ENCODE data around the gene KITLG.
A peak's percentile ranks its signal among the peaks of the same experiment; 100 is the strongest.
"Not testable (repeated sequence)": the region's sequence is repeated elsewhere in the genome, so short reads cannot be mapped to it uniquely, and the experiment has no call there.

Gene KITLG

DNA sequence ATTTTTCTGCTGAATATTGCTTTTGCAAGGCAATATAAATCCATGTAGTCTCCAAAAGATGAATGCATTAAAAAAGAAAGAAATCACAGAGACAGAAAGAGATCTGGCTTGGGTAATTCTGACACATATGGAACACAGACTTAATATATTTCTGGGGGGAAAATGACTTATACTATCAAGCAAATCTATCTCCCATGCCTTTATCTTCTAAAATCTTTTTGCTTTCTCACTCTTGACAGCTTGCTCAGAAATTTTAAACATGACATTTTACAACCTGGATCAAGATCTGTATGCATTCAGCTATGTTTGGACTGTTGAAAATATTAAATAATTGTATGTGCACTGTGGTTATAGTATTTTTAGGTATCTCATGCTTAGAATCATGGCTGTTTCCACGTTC lies 73.0 kb downstream of the KITLG start:
- Histone ChIP-seq H3K4me3 (no peak overlapping the region), H3K27ac (no peak overlapping the region)

GRCh38 chr12:88505696-88506095 lies 74.6 kb downstream of the KITLG start:
- Histone ChIP-seq H3K4me3 (no peak overlapping the region), H3K27ac (no peak overlapping the region)

GRCh38 chr12:88503281-88503703 lies 77.0 kb downstream of the KITLG start:
- H3K27ac ChIP-seq, result peak overlapping the region in 2 of 21 experiments; percentile 23 to 35
- no peak overlapping the region for H3K4me3 ChIP-seq

DNA sequence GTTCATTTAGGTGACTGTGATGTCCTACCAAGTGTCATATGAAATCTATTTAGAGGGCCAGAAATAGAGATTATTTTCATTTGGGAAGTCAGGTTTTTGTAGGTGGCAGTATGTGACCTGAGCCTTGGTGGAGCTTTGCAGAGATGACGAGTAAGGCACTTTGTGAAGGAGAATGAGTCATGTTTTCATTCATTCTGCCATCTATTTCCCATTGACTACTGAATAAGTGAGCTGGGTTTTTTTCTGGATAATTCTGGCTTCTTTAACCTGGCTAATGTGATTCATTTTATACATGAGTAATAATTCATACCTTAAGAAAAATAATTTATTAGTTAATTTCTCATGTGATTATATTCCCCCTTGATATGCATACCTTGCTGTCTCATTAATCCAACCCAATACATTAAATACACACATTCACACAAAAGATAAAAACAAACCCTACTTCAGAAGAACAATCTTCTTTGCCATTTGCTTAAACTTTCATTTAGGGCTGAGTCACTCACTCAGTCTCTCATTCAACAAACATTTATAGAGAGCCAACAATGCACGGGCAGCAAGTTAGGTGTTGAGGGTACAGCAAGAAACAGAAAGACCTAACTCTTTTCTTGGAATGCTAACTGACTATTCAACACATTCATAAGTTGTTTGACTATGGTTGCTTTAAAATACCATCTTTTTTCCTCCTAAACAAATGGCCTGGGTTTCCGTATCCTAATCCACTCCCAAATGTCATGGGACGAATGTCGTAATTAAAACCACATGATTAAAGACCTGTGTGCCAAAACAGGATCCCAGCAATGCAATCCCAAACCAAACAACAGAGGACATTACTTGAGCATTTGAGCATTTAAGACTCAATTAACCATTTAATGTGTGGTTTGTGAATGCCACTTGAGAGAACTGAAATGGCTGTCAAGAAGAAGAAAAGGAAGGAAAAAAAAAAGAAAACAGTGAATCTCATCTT lies 78.0 kb downstream of the KITLG start:
- Histone ChIP-seq H3K4me3 (no peak overlapping the region), H3K27ac (peak overlapping the region in 3 of 21 experiments; percentile 5 to 35 (median 23))

DNA sequence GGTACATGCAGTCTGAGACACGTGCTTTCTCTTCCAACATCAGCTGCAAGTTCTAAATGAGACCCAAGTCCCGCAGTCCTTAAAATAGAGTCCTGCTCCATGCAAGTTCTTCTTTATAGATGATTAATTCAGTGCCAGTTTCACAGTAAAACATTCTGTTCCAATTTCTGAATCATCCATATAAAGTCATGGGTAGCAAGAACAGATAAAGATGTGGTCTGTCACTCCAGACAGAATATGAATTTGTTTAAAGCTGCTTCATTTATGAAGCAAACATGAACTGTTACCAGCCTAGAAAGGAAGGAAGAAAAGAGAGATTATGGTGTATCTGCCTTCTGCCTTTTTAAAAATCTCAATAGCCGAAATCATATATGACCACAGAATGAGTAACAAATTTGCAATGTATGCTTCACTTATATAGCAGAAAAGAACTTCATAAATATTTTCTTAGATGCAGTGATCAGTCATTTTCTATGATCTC lies 83.3 kb downstream of the KITLG start:
- peak overlapping the region in 1 of 21 experiments; percentile 16 for H3K27ac ChIP-seq

DNA sequence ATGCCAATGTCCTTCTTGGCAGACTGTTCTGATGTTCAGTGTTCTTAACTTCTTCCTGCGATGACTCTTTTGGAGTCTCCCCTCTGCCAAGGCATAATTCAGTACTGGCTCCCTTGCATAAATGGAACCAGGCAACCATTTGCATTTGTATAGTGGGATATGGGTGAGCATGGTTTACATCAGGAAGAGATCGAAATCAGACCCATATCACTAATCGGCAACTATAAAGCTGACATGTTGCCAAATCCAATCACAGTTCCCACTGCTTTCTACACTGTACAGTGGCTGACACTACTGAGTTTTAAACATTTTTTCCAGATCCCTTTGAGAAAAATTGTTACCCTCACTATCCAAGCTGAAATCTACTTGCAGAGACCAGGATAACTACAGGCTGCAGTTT lies 83.8 kb downstream of the KITLG start:
- Histone ChIP-seq H3K27ac (peak overlapping the region in 1 of 21 experiments; percentile 16), H3K4me3 (no peak overlapping the region)

More for the DNA sequence above, 83.3 kb downstream of the KITLG start:
- no peak overlapping the region for H3K4me3 ChIP-seq

DNA sequence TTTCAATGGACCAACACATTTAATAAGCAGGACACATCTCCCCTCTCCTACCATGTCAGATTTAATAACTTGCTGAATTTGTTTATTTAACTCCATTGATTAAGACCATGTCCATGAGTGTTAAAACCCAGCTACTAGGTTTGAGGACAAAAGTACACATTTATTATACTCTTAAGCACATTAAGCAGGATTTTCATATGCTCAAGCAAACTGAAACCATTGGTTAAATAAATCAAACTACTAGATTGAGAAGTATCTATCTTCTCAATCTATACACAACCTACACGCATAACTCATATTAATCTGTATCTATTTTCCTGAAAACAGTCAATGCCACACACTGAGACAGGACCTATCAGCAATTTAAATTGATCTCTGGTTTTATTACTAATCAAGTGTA lies 85.2 kb downstream of the KITLG start:
- no peak overlapping the region for H3K4me3 ChIP-seq
- no peak overlapping the region for H3K27ac ChIP-seq

GRCh38 chr12:88494520-88494919 lies 85.8 kb downstream of the KITLG start:
- H3K27ac ChIP-seq, result no peak overlapping the region
- no peak overlapping the region for H3K4me3 ChIP-seq

DNA sequence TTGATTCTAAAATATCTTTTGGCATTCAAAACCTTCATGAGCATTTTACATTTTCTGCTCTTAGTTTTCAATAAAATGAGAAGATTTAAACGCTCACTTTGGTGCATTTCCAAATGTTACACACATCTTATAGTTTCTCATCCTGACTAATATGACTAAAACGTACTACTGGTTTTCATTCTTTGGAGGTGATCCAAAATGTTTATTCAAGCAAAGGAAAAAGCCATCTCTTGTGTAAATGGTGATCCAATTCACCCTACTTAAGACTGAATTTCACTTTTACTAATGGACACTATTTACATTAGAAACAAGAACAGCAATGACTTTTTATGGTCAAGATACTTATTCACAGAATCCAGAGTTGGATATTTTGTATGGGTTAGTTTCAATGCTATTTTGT lies 86.6 kb downstream of the KITLG start:
- H3K4me3 ChIP-seq, result no peak overlapping the region
- no peak overlapping the region for H3K27ac ChIP-seq

DNA sequence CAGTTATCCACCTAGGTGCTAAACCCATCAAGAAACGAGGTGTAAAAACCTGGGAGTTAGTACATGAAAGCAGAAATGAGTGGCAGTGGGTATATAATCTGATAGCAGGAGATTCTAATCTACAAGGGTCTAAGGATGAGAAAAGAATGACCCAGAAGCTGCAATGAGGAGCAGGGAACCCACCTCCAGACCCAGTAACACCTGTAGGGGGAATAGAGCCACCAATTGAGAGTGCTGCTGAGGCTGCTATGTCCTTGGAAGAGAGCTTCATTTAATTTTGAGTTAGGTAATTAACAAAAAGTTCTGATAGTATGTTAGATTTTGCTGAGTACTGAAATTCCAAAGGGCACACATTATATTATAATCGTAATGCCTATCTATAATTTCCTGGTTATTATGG lies 89.8 kb downstream of the KITLG start:
- no peak overlapping the region for H3K27ac ChIP-seq
- no peak overlapping the region for H3K4me3 ChIP-seq

DNA sequence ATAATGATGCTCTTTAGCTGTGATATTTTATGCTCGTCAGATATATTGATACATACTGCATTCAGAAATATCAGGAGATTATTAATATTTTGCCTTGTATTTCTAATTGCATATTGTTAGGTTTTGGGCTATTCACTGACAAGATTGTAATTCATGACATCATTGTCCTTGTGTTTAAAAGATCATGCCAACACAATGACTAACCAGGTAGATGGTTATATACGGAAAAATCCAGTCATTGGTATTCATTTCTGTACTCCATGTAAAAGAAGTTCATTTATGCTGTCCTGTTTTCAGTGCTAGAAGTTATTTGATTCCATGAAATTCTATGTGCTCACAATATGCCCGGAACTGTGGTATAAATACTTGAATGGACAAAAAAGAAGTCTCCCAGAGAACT lies 107.5 kb downstream of the KITLG start:
- Histone ChIP-seq H3K4me3 (no peak overlapping the region), H3K27ac (no peak overlapping the region)

GRCh38 chr12:88472248-88472647 lies 108.0 kb downstream of the KITLG start:
- H3K27ac ChIP-seq, result no peak overlapping the region

GRCh38 chr12:88471331-88472045 lies 108.8 kb downstream of the KITLG start:
- H3K27ac ChIP-seq, result no peak overlapping the region
- no peak overlapping the region for H3K4me3 ChIP-seq

More at GRCh38 chr12:88472248-88472647, 108.0 kb downstream of the KITLG start:
- no peak overlapping the region for H3K4me3 ChIP-seq

DNA sequence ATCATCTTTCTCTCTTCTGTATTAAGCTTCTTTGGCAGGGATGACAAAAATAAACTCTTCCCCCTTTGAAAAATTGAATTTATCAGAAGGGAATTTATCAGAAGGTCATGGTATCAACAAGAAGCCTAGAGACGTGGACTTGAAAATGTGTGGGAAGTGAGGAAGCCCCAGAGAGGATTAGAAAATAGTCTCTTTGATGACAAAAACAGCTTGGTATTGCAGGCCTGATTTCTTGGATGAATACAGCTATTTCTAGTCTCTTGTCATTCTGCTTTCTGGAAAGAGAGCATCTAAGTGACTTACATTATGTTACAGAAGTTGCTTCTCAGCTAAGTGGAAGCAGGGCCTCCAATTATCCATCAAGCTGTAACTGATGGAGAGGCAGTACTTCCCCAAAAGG lies 111.1 kb downstream of the KITLG start:
- no peak overlapping the region for H3K4me3 ChIP-seq
- no peak overlapping the region for H3K27ac ChIP-seq

DNA sequence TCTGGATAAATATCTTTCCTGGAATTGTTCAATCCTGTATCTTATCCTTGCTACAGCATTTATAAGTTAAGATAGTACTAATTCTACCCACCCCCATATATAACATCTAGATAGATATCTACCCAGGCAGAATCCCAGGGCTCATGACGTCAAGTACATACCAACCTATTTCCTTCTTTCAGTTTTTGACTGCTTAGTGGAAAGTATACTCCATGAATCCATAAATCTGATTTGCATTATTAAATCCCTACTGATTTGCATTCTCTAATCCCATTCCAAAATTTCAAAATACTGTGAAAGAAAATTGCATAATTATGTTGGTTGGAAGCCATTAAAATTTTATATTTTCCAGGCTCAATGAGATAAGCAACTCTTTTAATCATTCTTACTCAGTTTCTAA lies 111.7 kb downstream of the KITLG start:
- H3K27ac ChIP-seq, result no peak overlapping the region
- no peak overlapping the region for H3K4me3 ChIP-seq

GRCh38 chr12:88466708-88467107 lies 113.6 kb downstream of the KITLG start:
- not testable (repeated sequence) for H3K4me3 ChIP-seq, H3K27ac ChIP-seq

- no peak overlapping the region for H3K4me3 ChIP-seq
- H3K27ac ChIP-seq, result no peak overlapping the region
Measured at GRCh38 chr12:88458327-88458726, 121.9 kb downstream of the KITLG start.

- Histone ChIP-seq H3K4me3 (no peak overlapping the region), H3K27ac (no peak overlapping the region)
Measured at GRCh38 chr12:88453323-88453722, 126.9 kb downstream of the KITLG start.

- H3K4me3 ChIP-seq, result no peak overlapping the region
- H3K27ac ChIP-seq, result no peak overlapping the region
Measured at GRCh38 chr12:88451205-88451604, 129.1 kb downstream of the KITLG start.

DNA sequence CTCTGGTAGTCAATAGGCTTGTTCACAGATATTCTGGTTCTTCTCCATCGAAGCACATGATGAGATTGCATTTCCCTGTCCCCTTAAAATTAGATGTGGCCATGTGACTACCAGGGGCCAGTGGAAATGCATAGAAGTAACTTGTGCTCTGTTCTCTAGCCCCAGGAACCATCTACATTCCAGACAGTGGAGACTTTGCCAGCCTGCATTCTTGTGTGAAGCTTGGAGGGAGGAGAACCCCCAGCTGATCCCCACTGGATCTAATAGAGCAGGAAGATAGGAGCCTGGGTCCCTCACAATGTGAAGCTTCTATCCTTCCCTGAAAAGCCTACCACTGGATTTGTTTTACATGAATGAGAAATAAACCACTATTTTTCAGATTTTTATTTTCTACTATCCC lies 130.1 kb downstream of the KITLG start:
- H3K27ac ChIP-seq, result no peak overlapping the region
- no peak overlapping the region for H3K4me3 ChIP-seq

Measured in skin epidermis (tissue), 12 donors.